HUES6 (cell line): ENCODE results near the gene HOXB7.
A peak's percentile ranks its signal among the peaks of the same experiment; 100 is the strongest.

Experiments used
- H3K27ac ChIP-seq: 2 replicates; pipeline ENCODE4 v1.7.0; 2013; ENCODE audit warnings: low read depth, mild to moderate bottlenecking, low read length, inconsistent platforms
- H3K27me3 ChIP-seq: 2 replicates; pipeline ENCODE4 v1.6.1; 2013; ENCODE audit warnings: low read length; ENCODE audit not compliant: control insufficient read depth, insufficient read depth
- H3K36me3 ChIP-seq: 2 replicates; pipeline ENCODE4 v1.6.1; 2013; ENCODE audit warnings: low read length; ENCODE audit not compliant: control insufficient read depth, insufficient read depth
- H3K4me1 ChIP-seq: 2 replicates; pipeline ENCODE4 v1.6.1; 2013; ENCODE audit warnings: low read length; ENCODE audit not compliant: control insufficient read depth, insufficient read depth
- H3K4me3 ChIP-seq: 2 replicates; pipeline ENCODE4 v1.5.1; 2013; ENCODE audit warnings: low read depth, low read length
- H3K9ac ChIP-seq: one replicate; pipeline ENCODE4 v1.6.1; 2013; ENCODE audit warnings: mild to moderate bottlenecking, low read length
- H3K9me3 ChIP-seq: 2 replicates; pipeline ENCODE4 v1.6.1; 2013; ENCODE audit warnings: low read depth, low read length; ENCODE audit not compliant: control insufficient read depth, insufficient read depth

Gene HOXB7

GRCh38 chr17:48579760-48580554 lies 30.9 kb downstream of the HOXB7 start:
- Histone ChIP-seq H3K9me3 (no peaks in the 10 kb centered on the region), H3K4me1 (peaks cover 25% of the 10 kb centered on the region), H3K4me3 (peak overlapping the region; percentile 60; the same call in 1 of the 2 replicates), H3K9ac (peak overlapping the region; percentile 91), H3K36me3 (no peaks in the 10 kb centered on the region; the same call in 1 of the 2 replicates), H3K27ac (no peak overlapping the region; the same call in 1 of the 2 replicates), H3K27me3 (peaks cover 100% of the 10 kb centered on the region)

GRCh38 chr17:48579471-48579759 lies 31.4 kb downstream of the HOXB7 start:
- Histone ChIP-seq H3K36me3 (no peaks in the 10 kb centered on the region; the same call in 1 of the 2 replicates), H3K9ac (peak overlapping the region; percentile 91), H3K27me3 (peaks cover 100% of the 10 kb centered on the region), H3K4me3 (peak overlapping the region; percentile 60; the same call in 1 of the 2 replicates), H3K27ac (no peak overlapping the region), H3K9me3 (no peaks in the 10 kb centered on the region), H3K4me1 (peaks cover 26% of the 10 kb centered on the region; the same call in 1 of the 2 replicates)

- no peak overlapping the region; the same call in 1 of the 2 replicates for H3K27ac ChIP-seq
- no peaks in the 10 kb centered on the region for H3K9me3 ChIP-seq
- peak overlapping the region; percentile 91 for H3K9ac ChIP-seq
- H3K4me1 ChIP-seq, result peaks cover 32% of the 10 kb centered on the region; the same call in 1 of the 2 replicates
- peaks cover 100% of the 10 kb centered on the region for H3K27me3 ChIP-seq
- H3K4me3 ChIP-seq, result peak overlapping the region; percentile 60
- H3K36me3 ChIP-seq, result no peaks in the 10 kb centered on the region; the same call in 1 of the 2 replicates
Observed at GRCh38 chr17:48578616-48579470, 32.0 kb downstream of the HOXB7 start.

GRCh38 chr17:48577946-48578615 lies 32.7 kb downstream of the HOXB7 start, which contains the start of gene HOXB4:
Gene HOXB4, minus strand, starts transcription at chr17:48578350. Its CDS starts 31 bp downstream, at chr17:48578319.
- Histone ChIP-seq H3K4me3 (peak within 1 kb of the TSS; percentile 60), H3K9ac (peak within 1 kb of the TSS; percentile 91), H3K36me3 (no peaks in the 10 kb centered on the region), H3K27ac (no peak within 1 kb of the TSS; the same call in 1 of the 2 replicates), H3K4me1 (peaks cover 38% of the 10 kb centered on the region; the same call in 1 of the 2 replicates), H3K27me3 (peaks cover 100% of the 10 kb centered on the region), H3K9me3 (no peaks in the 10 kb centered on the region)

GRCh38 chr17:48577330-48577945 lies 33.4 kb downstream of the HOXB7 start:
- Histone ChIP-seq H3K27ac (no peak overlapping the region; the same call in 1 of the 2 replicates), H3K4me3 (peak overlapping the region; percentile 45; the same call in 1 of the 2 replicates)

GRCh38 chr17:48576479-48577309 lies 34.1 kb downstream of the HOXB7 start:
- Histone ChIP-seq H3K9me3 (no peaks in the 10 kb centered on the region), H3K27ac (no peak overlapping the region; the same call in 1 of the 2 replicates), H3K4me1 (peaks cover 45% of the 10 kb centered on the region; the same call in 1 of the 2 replicates), H3K9ac (peak overlapping the region; percentile 79), H3K4me3 (peak overlapping the region; percentile 45; the same call in 1 of the 2 replicates), H3K36me3 (no peaks in the 10 kb centered on the region), H3K27me3 (peaks cover 100% of the 10 kb centered on the region)

More at GRCh38 chr17:48577330-48577945, 33.4 kb downstream of the HOXB7 start:
- Histone ChIP-seq H3K27me3 (peaks cover 100% of the 10 kb centered on the region), H3K36me3 (no peaks in the 10 kb centered on the region), H3K4me1 (peaks cover 44% of the 10 kb centered on the region; the same call in 1 of the 2 replicates), H3K9ac (peak overlapping the region; percentile 79), H3K9me3 (no peaks in the 10 kb centered on the region)

- H3K27ac ChIP-seq, result no peak overlapping the region; the same call in 1 of the 2 replicates
- H3K4me3 ChIP-seq, result peak overlapping the region; percentile 27; the same call in 1 of the 2 replicates
- H3K4me1 ChIP-seq, result peaks cover 49% of the 10 kb centered on the region
- H3K9me3 ChIP-seq, result no peaks in the 10 kb centered on the region
- peak overlapping the region; percentile 73 for H3K9ac ChIP-seq
- H3K36me3 ChIP-seq, result no peaks in the 10 kb centered on the region
- peaks cover 100% of the 10 kb centered on the region for H3K27me3 ChIP-seq
Observed at GRCh38 chr17:48575673-48576478, 34.9 kb downstream of the HOXB7 start.

- Histone ChIP-seq H3K36me3 (no peaks in the 10 kb centered on the region), H3K9me3 (no peaks in the 10 kb centered on the region), H3K27ac (no peak overlapping the region; the same call in 1 of the 2 replicates), H3K9ac (peak overlapping the region; percentile 76), H3K4me3 (no peak overlapping the region), H3K4me1 (peaks cover 57% of the 10 kb centered on the region), H3K27me3 (peaks cover 100% of the 10 kb centered on the region)
Observed at GRCh38 chr17:48575066-48575582, 35.7 kb downstream of the HOXB7 start.
